ENCODE data around the gene CRB3.
"Not testable (repeated sequence)": the region's sequence is repeated elsewhere in the genome, so short reads cannot be mapped to it uniquely, and the experiment has no call there.

CRB3 gene, protein sequence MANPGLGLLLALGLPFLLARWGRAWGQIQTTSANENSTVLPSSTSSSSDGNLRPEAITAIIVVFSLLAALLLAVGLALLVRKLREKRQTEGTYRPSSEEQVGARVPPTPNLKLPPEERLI

DNA sequence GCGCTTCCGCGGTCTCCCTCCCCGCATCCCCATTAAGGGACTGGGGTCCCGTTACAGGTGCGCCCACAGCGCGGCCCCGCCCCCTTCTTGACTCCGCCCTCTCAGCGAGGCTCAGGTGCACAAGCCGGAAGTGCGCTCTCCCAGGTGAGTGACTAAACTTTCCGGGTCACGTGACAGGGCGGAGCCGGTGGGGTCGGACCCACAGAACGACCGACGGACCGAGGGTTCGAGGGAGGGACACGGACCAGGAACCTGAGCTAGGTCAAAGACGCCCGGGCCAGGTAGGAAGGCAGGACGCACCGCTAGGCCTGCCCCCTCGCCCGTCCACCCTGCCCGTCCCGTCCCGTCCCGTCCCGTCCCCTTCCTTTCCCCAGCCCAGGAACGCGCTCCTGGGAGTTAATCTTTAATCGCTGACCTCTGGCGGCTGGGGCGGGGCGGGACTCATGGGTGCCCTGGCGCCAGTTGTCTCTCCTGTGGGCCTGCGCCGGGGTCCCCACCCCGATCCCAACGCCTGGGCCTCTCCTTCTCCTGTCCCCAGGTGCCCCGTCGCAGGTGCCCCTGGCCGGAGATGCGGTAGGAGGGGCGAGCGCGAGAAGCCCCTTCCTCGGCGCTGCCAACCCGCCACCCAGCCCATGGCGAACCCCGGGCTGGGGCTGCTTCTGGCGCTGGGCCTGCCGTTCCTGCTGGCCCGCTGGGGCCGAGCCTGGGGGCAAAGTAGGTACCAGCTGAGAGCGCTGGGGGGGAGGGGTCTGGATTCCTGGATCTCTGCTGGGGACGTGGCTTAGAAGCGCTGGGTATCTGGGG is at the start of gene CRB3:
CRB3 (plus strand) TSS at position 202 of the 804 bp plus-strand sequence; CDS start at position 633, 431 bp downstream.
- DNase-seq (ENCODE audit: low spot score): no peak

DNA sequence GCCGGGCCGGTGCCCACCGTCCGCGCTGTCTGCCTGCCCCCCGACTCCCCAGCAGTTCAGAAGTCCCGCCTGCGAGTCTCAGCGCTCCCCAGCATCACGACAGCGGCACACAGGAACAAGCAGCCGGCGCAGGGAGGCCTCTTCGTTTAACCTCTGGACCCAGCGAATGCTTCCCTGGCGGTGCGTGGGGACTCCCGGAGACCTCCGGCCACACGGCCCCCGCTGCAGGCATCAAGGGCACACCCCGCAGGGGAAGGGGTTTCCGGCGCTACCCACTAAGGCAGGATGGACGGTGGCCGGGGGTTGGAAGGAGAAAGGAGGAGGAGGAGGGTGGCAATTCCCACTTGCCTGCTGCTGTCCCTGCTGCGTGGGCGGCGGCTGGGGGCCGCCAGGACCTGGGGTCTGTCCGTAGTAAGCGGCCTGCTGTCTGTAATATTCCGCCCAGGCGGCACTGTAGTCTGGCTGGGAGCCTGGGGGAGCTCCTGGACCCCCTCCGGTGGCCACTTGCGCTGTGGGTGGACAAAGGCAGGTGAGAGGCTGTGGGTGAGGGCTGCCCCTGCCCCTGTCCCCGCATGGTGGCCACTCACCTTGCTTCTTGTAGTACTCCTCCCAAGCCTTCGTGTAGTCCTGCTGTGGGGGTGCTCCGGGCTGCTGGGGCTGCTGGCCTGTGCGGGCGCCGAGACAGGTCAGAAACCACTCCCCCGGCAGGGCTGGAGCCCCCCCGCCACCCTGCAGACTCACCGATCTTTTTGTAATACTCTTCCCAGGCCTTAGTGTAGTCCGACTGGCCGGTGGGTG is 49.1 kb upstream of the CRB3 start:
- DNase-seq (ENCODE audit: low spot score): no peak

DNA sequence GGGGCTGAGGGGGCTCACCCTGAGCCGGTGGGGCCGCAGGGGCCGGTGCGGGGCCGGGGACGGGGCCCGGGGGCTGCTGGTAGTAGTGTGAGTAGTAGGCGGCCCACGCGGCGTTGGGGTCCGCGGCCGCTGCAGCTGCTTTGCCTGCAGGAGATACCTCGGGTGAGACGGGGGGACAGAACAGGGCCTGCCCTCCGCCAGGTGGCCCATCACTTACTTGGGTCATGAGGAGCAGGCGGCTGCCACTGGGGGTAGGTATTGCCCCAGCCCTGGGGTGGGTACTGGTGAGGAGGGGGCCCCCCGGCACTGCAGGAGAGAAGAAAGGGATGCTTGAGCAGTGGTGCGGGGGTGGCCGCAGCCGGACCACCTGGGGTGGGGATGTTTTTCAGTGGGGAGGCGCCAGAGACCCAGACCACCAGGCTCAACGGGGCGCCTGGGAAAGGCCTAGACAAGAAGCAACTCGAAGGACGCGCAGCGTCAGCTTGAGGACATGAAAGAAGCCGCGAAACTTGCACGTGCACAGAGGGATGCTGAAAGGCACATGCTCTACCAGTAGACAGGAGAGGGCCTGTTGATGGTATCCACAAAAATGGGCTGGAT is 48.4 kb upstream of the CRB3 start:
- DNase-seq (ENCODE audit: low spot score): no peak

DNA sequence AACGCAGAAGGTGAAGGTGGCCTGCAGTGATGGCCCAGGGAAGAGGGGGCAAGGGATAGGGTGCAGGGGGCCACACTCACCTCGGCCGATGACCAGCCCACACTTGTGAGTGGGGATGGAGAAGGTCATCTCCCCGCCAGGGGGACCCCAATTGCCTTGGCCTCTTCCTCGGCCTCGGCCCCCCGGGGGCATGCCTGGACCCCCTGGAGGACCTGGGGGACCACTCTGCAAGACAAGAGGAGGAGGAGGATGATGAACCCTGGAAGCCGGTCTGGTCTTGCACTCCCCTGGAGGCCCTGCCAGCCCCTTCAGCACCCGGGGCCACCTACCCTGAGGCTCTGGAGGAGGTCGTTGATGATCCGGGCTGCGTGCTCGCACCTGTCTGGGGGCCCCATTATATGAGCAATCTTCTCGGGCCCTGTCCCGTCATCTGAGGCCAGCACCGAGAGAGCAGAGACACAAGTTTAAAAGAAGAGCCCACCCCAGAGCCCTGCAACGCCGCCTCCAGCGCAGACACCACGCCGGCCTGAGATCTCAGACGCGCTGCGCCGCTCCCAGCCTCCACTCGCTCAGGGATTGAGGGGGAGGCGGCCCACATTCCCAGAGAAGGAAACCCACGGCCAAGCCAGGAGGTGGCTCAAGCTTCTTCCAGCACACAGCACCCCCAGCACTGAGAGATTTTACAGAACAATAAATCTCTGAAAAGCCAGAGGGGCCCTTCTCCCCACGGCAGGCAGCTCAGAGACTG is 47.2 kb upstream of the CRB3 start:
- DNase-seq (ENCODE audit: low spot score): no peak

DNA sequence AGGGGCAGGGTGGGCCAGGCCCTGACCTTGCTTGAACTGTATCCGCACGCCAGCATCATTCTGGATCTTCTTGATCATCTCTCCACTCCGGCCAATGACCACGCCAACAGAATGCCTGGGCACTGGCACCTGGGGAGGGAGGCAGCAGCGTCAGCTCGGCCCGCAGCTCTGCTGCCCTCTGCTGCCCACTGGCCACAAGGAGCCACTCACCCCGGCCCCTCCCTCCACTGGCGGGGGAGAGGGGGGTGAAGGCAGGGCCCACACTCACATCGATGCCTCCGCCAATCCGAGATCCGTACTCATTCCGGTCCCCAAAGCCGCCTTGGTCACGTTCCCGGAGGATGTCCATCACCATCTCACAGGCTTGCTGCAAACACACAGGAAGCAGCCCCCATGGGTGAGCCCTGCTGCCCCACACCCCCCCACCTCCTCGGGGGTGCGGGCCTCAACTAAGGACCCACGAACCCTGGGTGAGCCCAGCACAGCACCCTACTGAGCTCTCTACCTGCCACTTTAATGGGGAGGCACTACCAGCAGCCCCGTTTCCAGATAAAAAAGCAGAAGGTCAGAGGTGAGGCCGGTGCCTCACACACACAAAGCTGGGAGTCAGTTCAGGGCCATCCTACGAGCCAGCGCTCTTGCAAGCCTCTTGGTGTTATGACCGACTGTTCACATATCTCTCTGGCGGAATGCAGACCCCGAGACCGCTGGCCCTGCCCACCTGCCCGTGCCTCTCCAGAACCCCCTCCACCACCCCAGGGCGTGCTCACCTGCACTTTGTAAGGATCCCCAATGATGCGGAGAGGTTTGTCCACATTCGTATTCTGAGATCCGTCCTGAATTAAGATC is 46.1 kb upstream of the CRB3 start:
- peak; percentile 72 for DNase-seq (ENCODE audit: low spot score)

DNA sequence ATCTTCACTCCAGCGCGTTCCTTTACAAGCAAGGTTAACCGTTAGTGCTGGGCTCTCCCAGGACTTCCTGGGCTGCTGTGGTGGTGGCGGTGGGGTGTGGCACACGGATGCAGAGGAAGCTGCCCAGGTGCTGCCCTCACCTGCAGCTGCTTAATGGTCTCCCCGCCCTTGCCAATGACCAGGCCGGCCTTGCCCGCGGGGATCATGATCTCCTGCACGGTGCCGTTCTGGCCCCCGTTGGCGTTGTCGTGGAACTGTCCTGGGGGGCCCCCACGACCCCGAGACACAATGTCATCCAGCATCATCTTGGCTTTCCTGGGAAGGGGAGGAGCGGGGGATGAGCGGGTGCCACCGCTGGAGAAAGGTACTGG is 45.5 kb upstream of the CRB3 start:
- DNase-seq (ENCODE audit: low spot score): no peak

DNA sequence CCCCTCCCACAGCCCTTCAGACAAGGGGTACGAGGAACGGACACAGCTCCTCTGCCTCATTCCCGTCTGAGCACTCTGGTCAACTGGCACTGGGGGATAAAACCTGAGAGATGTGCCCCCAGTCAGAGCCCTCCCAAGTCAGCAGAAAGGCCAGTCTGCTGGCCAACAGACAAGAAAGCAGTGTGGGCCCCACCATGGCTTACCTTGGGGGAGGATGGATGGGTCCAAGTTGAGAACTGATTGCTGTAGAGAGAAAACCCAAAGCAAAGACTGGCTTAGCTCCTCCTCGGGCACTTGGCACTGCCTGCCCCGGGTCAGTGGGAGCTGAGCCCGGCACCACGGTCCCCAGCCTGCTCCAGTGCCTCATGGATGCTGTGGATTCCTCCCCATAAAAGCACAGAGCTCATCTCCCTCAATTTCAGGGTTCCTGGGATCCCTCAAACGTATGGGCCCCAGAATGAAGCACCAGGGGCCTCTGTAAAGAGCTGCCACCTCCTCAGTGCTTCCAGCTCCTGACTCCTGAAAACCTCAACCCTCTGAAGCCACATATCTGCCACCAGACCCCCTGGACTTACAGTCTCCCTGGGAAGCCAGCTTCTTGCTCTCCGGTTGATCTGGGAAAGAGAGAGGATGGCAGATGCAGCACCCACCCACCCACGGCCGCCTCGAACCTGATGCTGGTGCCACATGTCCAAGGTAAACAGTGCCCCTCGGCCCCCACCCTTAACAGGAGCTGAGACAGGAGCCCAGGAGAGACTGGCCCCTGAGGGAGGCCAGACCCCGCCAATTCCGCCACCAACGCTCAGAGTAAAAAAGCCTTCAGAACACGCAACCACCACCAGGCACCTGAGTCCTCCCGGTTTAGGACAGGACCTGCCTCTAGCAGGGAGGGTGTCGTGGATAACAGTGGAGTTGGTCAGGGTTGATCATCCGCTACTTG is 42.7 kb upstream of the CRB3 start:
- DNase-seq (ENCODE audit: low spot score): no peak

DNA sequence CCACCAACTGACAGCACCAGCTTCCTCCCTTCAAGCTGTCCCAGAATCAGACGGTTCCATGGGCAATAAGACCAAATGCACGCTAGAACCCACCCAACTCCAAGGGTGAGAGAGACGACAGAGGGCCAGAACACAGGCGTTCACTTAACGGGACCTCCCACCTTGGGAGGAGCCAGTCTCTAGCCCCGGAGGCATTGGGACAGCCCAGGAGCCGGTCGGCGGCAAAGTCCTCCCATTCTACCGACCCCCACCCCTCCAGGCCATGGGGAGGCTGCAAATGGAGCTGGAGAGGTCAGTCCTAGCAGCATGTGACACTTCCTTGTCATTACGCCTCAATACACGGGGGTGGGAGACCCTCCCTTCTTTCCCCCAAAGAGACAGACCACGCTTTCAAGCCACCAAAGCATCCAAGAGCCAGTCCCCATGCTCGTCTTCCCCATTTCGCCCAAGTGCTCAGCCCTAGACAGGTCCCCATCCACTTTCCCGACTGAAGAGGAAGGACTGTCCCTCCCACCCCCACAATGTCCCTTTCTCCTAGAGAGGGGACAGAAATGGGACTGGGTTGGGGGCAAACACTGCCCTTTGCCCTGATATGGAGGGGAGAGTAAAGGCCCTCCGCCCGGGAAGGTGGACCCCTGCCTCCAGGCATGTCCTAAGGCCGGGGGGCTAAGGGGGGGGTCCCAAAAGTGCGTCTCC is 40.4 kb upstream of the CRB3 start:
- peak; percentile 83 for DNase-seq (ENCODE audit: low spot score)

DNA sequence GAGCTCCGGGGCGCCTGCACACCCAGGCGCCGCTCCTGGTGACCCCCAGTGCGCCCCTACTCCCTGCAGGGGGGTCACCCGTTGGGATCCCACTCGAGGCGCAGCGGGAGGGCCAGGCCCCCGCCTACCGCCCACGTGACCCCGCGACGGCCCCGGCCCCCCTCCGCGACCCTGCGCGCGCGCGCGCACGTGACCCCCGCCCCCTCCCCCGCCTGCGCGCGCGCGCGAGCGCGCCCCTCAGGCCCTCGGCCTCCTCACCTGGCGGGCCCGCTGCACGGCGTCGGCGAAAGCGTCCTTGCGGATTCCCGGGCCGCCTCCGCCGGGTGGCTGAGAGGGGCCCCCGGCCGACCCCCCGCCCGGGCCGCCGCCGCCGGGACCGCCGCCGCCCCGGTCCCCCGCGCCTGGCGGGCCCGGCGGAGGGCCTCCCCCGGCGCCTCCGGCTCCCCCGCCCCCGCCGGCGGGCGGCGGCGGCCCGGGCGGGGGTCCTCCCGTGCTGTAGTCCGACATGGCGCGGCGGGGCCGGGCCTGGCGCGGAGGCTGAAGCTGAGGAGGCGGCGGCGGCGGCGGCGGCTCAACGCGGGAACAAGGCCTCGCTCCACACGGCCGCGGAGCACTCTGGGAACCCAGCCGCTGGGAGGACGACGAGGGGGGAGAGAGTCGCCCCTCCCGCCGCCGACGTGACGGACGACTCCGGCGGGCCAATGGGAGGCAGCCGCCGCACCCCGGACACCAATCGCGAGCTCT is 39.7 kb upstream of the CRB3 start, which contains the start of gene KHSRP:
KHSRP (minus strand) TSS at position 617 of the 744 bp plus-strand sequence; CDS start at position 507, 110 bp downstream.
- no peak for DNase-seq (ENCODE audit: low spot score)

DNA sequence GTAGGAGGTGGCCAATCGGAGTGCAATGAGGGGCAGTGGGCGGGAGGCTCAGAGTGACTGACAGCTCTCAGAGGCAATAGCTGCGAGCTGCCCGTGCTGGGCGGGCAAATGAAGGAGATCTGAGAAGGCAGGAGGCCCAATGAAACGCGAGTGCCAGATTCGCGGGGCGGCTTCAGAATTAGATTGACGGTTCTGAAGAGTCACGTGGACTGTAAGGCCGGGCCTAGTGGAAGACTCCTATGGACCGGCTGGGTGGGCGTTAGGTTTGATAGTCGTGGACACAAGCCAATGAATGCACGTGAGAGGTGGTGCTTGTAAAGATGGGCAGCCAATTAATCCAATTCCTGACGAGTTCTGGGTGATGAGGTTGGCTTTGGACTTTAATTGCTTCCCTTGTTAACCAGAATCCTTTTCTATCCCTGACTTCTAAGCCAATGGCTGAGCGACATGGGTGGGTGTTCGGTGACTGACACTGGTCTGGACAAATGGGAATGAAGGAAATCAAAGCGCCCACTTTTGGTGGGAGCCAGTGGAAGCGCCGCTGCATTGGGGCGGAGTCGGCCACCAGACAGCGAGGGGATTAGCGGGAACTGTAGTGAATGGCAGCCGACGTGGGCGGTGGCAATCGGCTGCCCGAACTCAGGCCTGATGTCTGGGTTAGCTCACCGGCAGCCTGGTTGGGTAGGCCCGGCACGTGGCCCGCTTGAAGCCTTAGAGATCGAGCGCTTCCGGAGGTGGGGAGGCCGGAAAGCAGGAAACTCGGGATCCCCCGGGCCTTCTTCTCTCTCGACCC is 38.9 kb upstream of the CRB3 start:
- peak; percentile 99 for DNase-seq (ENCODE audit: low spot score)

DNA sequence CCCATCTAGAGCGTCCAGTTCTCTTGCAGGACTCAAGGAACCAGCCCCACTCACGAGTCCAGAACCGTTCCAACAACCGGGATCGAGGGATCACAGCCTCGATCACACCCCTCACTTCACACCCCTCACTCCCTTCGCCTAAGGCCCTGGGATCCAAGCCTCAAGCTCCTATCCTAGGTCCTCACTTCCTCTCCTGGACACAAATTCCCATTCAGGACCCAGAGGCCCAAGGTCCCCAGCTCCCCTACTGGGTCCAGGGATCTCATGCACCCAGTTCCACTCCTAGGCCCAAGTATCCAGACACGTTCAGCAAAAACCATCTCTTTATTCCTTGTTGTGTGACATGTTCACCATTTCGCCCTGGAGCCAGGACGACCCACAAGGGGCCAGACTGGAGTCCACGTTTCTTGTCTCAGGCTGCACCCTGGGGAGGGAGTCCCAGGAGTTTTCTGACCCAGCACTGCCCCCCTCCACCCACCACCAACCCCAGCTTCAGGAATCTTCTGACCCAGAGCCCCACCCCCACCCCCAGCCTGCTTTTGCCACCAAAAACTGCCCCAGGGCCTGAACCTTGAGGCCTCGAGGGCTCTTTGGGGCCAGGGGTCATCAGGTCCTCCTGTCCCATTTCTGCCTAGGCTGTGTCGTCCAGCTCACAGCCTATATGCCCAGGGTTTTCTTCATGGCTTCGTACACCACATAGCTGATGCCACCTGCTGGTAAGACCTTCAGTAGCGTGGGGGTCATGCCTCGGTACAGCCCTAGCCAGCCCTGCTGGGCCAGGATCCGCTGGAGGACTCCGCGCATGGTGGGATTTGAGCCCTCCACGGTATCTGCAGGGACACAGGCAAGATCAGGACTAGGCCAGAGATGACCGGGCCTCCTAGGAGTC is 38.1 kb upstream of the CRB3 start:
- no peak for DNase-seq (ENCODE audit: low spot score)

DNA sequence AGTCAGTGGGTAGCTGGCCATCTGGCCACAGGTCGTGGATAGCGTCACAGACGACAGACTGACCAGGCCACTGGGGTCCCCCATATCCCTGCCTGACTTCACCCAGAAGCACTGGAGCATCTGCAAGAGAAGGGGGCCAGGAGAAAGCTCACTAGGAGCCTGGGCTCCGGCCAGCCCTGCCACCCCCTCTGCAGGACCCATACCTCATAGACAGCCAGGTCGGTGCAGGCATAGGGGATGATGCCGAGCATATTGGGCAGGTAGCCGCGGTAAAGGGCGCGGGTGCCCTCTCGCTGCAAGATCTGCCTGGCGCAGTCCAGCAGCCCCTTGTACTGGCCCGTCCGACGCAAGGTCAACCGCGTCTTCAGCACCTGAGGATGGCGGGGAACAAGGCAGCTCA is 36.9 kb upstream of the CRB3 start:
- DNase-seq (ENCODE audit: low spot score): no peak

DNA sequence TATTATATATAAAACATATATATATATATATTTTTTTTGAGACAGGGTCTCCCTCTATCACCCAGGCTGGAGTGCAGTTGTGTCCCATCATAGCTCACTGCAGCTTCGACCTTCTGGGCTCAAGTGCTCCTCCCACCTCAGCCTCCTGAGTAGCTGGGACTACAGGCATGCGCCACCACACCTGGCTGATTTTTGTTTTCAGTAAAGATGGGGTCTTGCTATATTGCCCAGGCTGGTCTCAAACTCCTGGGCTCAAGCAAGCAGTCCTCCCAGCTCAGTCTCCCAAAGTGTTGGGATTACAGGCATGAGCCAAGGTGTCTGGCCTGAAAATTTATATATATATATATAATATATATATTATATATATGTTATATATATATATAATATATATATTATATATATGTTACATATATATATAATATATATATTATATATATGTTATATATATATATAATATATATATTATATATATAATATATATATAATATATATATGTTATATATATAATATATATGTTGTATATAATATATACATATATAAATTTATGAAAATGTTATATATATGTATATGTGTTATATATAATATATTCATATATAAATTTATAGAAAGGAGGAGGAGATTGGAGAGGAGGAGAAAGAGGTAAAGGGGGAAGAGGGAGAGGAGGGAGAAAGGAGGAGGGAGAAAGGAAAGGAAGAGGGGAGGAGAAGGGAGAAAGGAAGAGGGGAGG is 35.2 kb upstream of the CRB3 start:
- not testable (repeated sequence) for DNase-seq (ENCODE audit: low spot score)

DNA sequence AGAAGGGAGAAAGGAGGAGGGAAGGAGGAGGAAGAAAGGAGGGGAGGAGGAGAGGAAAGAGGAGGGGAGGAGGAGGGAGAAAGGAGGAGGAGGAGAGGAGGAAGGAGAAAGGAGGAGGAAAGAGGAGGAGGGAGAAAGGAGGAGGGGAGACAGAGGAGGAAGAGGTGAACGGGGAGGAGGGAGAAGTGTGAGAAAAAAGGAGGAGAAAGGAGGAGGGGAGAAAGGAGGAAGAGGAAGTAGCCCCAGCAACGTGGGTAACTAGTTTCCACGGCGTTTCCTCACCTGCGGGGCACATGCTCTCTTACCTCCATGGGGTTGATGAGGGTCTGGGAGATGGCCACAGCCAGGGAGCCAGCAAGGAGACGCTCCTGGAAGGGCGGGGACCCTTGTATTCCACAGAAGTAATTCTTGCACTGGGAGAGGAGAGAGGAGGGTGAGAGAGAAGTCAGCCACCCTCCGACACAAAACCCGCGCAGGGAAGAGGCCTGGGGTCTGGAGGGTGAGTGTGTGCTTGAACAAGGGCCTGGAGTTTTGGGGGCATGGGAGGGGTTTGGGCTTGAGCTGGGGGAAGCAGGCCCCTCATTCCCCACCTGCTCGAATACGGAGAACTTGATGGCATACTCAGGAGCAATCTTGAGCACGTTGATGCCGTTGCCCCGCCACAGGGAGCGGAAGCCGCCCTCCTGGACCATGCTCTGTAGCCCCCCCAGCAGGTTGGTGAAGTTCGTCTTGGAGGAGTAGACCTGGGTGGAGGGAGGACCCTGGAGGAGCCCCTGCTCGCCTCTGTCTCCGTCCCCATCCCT is 34.5 kb upstream of the CRB3 start:
- DNase-seq (ENCODE audit: low spot score): no peak

DNA sequence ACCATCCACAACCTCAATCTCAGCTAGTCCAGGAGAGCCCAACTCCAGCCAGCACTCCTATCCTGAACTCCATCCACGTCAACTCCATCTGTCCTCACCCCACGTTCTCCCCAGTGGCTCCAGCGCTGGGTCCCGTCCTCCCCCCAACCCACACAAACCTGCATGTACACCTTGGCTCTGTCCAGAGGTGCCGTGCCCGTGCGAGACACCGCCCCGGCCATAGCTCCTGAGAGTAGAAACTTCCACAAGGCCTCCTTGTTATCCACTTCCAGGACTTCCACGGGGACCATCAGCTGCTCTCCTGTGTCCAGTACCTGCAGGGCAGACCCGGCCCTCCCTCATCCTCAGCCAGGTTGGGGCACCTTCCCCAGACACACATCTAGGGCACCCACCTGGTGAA is 32.2 kb upstream of the CRB3 start:
- DNase-seq (ENCODE audit: low spot score): no peak

Data from AG08396 (cell line).